Measurements from ENCODE around the gene NRF1. TPM values are rescaled to one million over a fixed set of nuclear protein-coding genes. Genes with fewer than 3 reads are reported as not detected.

Gene NRF1
- total and polyA plus RNA-seq, 2 of the 13 experiments (the other 11 are each of a cell fraction or from before 2014, with no cell fraction given), result 9.3 to 10.1 TPM

GRCh38 chr7:129626896-129627295 is 15.4 kb downstream of the NRF1 start:
- ChIA-PET CTCF (ENCODE audit: low intra/inter-chr PET ratio, low total read pairs) (no interaction called here), POLR2A (no interaction called here)
- no TSS peak for BruUV-seq (replicated peaks)
- WGBS (ENCODE audit: low lambda C conversion rate), result 99% methylated on average over 3 of the region's 3 CpGs
- Histone ChIP-seq H3K9me3 (ENCODE audit: low read length) (no peaks in the 10 kb centered on the region), H3K4me3 (replicated peaks in 1 of 3; ENCODE audit: insufficient read depth in 1 of 3, low read depth in 2 of 3, low read length in 3 of 3) (no peak overlapping the region), H3K27me3 (ENCODE audit: control insufficient read depth in 1 of 2, insufficient read depth in 2 of 2, low read length in 2 of 2) (no peaks in the 10 kb centered on the region), H2AFZ (ENCODE audit: low read length) (no peak overlapping the region), H4K20me1 (ENCODE audit: insufficient read depth, low read length) (no peaks in the 10 kb centered on the region), H3K4me1 (ENCODE audit: insufficient read depth, low read length) (0 out of 2 replicates have a peak, but pooled peaks cover 8% of the 10 kb centered on the region), H3K9ac (ENCODE audit: insufficient read depth, low read depth, low read length) (no peak overlapping the region), H3K27ac (ENCODE audit: extremely low read length, insufficient read depth, low read length) (no peak overlapping the region), H3K4me2 (ENCODE audit: low read depth, low read length) (no peak overlapping the region), H3K36me3 (replicated peaks in 1 of 2; ENCODE audit: control insufficient read depth in 1 of 2, insufficient read depth in 2 of 2, low read length in 2 of 2) (no peaks in the 10 kb centered on the region), H3K79me2 (ENCODE audit: insufficient read depth, low read length) (peaks cover 80% of the 10 kb centered on the region)
- intact Hi-C loops (cut with micrococcal nuclease; ENCODE audit: unreplicated experiment) (no loop called here), in situ Hi-C loops (cut with HindIII; ENCODE audit: extremely low pct_ligation_motif_present, low pct_unique_long_range_greater_than_20kb) (loop anchor here (25.0 kb wide), 1 partner anchor 265 kb away; no protein-coding TSS in a partner anchor)
- DNase-seq (ENCODE audit: low spot score) (no peak), ATAC-seq (no peak), FAIRE-seq (no peak)
- no peak for TF ChIP-seq PAX8 (CRISPR knock-in tag; IDR thresholded peaks at IDR 0.05; ENCODE audit: borderline replicate concordance)
- no peak for TF ChIP-seq HNRNPLL (IDR thresholded peaks at IDR 0.05; ENCODE audit: low read depth, low read length, poor library complexity, severe bottlenecking)
- TF ChIP-seq ZNF788 (CRISPR knock-in tag; IDR thresholded peaks at IDR 0.05; ENCODE audit: borderline replicate concordance), result no peak
- TF ChIP-seq FUBP1 (CRISPR knock-in tag; IDR thresholded peaks at IDR 0.05; ENCODE audit: borderline replicate concordance), result no peak
- no peak for TF ChIP-seq CEBPZ (IDR thresholded peaks at IDR 0.05; ENCODE audit: low read length)
- TF ChIP-seq HOXA3 (CRISPR knock-in tag; IDR thresholded peaks at IDR 0.05), result no peak
- TF ChIP-seq CBX1 (IDR thresholded peaks at IDR 0.05; ENCODE audit: low read depth), result no peak
- no peak for TF ChIP-seq SATB2 (CRISPR knock-in tag; IDR thresholded peaks at IDR 0.05)
- TF ChIP-seq ZNF879 (CRISPR knock-in tag; IDR thresholded peaks at IDR 0.05), result no peak
- no peak for TF ChIP-seq TRAFD1 (CRISPR knock-in tag; IDR thresholded peaks at IDR 0.05; ENCODE audit: borderline replicate concordance)
- no peak for TF ChIP-seq ZNF841 (CRISPR knock-in tag; IDR thresholded peaks at IDR 0.05; ENCODE audit: borderline replicate concordance)
- no peak for TF ChIP-seq ZNF253 (CRISPR knock-in tag; IDR thresholded peaks at IDR 0.05; ENCODE audit: borderline replicate concordance)
- TF ChIP-seq PPARG (CRISPR knock-in tag; conservative IDR thresholded peaks at IDR 0.05), result no peak
- no peak for TF ChIP-seq PHF21A (CRISPR knock-in tag; IDR thresholded peaks at IDR 0.05)
- no peak for TF ChIP-seq NR3C1 (CRISPR knock-in tag; IDR thresholded peaks at IDR 0.05)
- no peak for TF ChIP-seq ZMYM4 (CRISPR knock-in tag; IDR thresholded peaks at IDR 0.05)
